ENCODE data around the gene TEX28. TPM values are rescaled to one million over a fixed set of nuclear protein-coding genes. Genes with fewer than 3 reads are reported as not detected.
"Not testable (repeated sequence)": the region's sequence is repeated elsewhere in the genome, so short reads cannot be mapped to it uniquely, and the experiment has no call there.

The TEX28 gene
- total RNA-seq, 6 donors from 2014 or later, result not detected

GRCh38 chrX:154239982-154240503, 54.9 kb downstream of the TEX28 start:
- H3K36me3 ChIP-seq; H3K27ac ChIP-seq; H3K27me3 ChIP-seq; H3K4me1 ChIP-seq; ATAC-seq (ENCODE audit: low FRiP score in 2 of 2); DNase-seq; H3K9me3 ChIP-seq; H3K4me3 ChIP-seq: not testable (repeated sequence)
- 86 to 88% methylated on average over 6 to 8 of the region's 8 CpGs for WGBS, 2 donors

GRCh38 chrX:154238939-154239559, 55.9 kb downstream of the TEX28 start:
- 80% methylated on average over 1 of the region's 11 CpGs for WGBS, 2 donors

GRCh38 chrX:154233620-154234019, 61.3 kb downstream of the TEX28 start:
- not testable (repeated sequence) for H3K27ac ChIP-seq; H3K36me3 ChIP-seq; ATAC-seq (ENCODE audit: low FRiP score in 2 of 2); H3K4me1 ChIP-seq; DNase-seq; H3K4me3 ChIP-seq; H3K9me3 ChIP-seq; H3K27me3 ChIP-seq
- whole genome bisulfite sequencing, 2 donors, result no CpG with 5 or more reads among the region's 16 CpGs

More at GRCh38 chrX:154238939-154239559, 55.9 kb downstream of the TEX28 start:
- not testable (repeated sequence) for H3K36me3 ChIP-seq; H3K27ac ChIP-seq; DNase-seq; H3K9me3 ChIP-seq; ATAC-seq (ENCODE audit: low FRiP score in 2 of 2); H3K27me3 ChIP-seq; H3K4me1 ChIP-seq; H3K4me3 ChIP-seq

- H3K36me3 ChIP-seq; H3K27ac ChIP-seq; H3K27me3 ChIP-seq; H3K9me3 ChIP-seq; H3K4me3 ChIP-seq; DNase-seq; ATAC-seq (ENCODE audit: low FRiP score in 2 of 2); H3K4me1 ChIP-seq: not testable (repeated sequence)
- no CpG with 5 or more reads among the region's 3 CpGs for WGBS, 2 donors
Measured at GRCh38 chrX:154231443-154231842, 63.5 kb downstream of the TEX28 start.

GRCh38 chrX:154226706-154227105, 68.2 kb downstream of the TEX28 start:
- not testable (repeated sequence) for H3K4me1 ChIP-seq; H3K9me3 ChIP-seq; H3K4me3 ChIP-seq; H3K36me3 ChIP-seq; H3K27ac ChIP-seq; ATAC-seq (ENCODE audit: low FRiP score in 2 of 2); H3K27me3 ChIP-seq; DNase-seq
- no CpG with 5 or more reads among the region's 9 CpGs for WGBS, 2 donors

- not testable (repeated sequence) for H3K4me1 ChIP-seq; H3K27me3 ChIP-seq; H3K36me3 ChIP-seq; H3K4me3 ChIP-seq; H3K9me3 ChIP-seq; ATAC-seq (ENCODE audit: low FRiP score in 2 of 2); DNase-seq; H3K27ac ChIP-seq
- WGBS, 2 donors, result no CpG with 5 or more reads among the region's 6 CpGs
Measured at GRCh38 chrX:154225292-154225691, 69.6 kb downstream of the TEX28 start.

Other genes starting within 250 kb of the TEX28 start
- gene MECP2, start 197.4 kb downstream of the TEX28 start, total RNA-seq, result 100 to 1,000 TPM in 1 of 6 donors, 10 to 100 TPM in 5; 43.3 to 110 (median 59.3) TPM
- not detected for gene OPN1LW, start 150.9 kb downstream of the TEX28 start, total RNA-seq
- gene OPN1MW, start 112.5 kb downstream of the TEX28 start, total RNA-seq, result not detected
- not detected for gene OPN1MW2, start 75.4 kb downstream of the TEX28 start, total RNA-seq
- not detected for gene OPN1MW3, start 37.5 kb downstream of the TEX28 start, total RNA-seq
- gene TKTL1, start 671 bp upstream of the TEX28 start, total RNA-seq, result 1 to 10 TPM in 1 of 6 donors, under 1 TPM in 2, not detected in 3; 0.20 to 1.2 (median 0.24) TPM
- 1,000 to 10,000 TPM in 5 of 6 donors, 100 to 1,000 TPM in 1; 800 to 1,760 (median 1,298) TPM for gene FLNA, start 79.5 kb upstream of the TEX28 start, total RNA-seq
- gene EMD, start 84.2 kb upstream of the TEX28 start, total RNA-seq, result 10 to 100 TPM; 42.3 to 60.8 (median 53.6) TPM
- 1,000 to 10,000 TPM; 1,246 to 5,225 (median 2,943) TPM for gene RPL10, start 103.3 kb upstream of the TEX28 start, total RNA-seq
- gene DNASE1L1, start 114.1 kb upstream of the TEX28 start, total RNA-seq, result 10 to 100 TPM; 18.9 to 55.5 (median 48.2) TPM
- gene TAFAZZIN, start 116.4 kb upstream of the TEX28 start, total RNA-seq, result 100 to 1,000 TPM in 2 of 6 donors, 10 to 100 TPM in 4; 39.1 to 228 (median 49.9) TPM
- 100 to 1,000 TPM in 4 of 6 donors, 10 to 100 TPM in 2; 70.3 to 183 (median 108) TPM for gene ATP6AP1, start 133.6 kb upstream of the TEX28 start, total RNA-seq
- 100 to 1,000 TPM in 2 of 6 donors, 10 to 100 TPM in 4; 81.2 to 237 (median 96.0) TPM for gene GDI1, start 142.0 kb upstream of the TEX28 start, total RNA-seq
- gene FAM50A, start 149.0 kb upstream of the TEX28 start, total RNA-seq, result 100 to 1,000 TPM in 1 of 6 donors, 10 to 100 TPM in 5; 59.0 to 144 (median 72.7) TPM
- gene PLXNA3, start 163.2 kb upstream of the TEX28 start, total RNA-seq, result 100 to 1,000 TPM in 1 of 6 donors, 10 to 100 TPM in 4, 1 to 10 TPM in 1; 7.9 to 195 (median 36.3) TPM
- 10 to 100 TPM; 16.6 to 25.4 (median 20.2) TPM for gene LAGE3, start 184.2 kb upstream of the TEX28 start, total RNA-seq
- gene UBL4A, start 191.5 kb upstream of the TEX28 start, total RNA-seq, result 10 to 100 TPM; 13.6 to 52.2 (median 43.8) TPM
- gene SLC10A3, start 195.5 kb upstream of the TEX28 start, total RNA-seq, result 10 to 100 TPM; 16.8 to 33.4 (median 28.7) TPM
- 10 to 100 TPM; 41.0 to 67.1 (median 49.3) TPM for gene FAM3A, start 221.1 kb upstream of the TEX28 start, total RNA-seq

All from upper lobe of left lung (tissue), 6 donors.